GM12873 (cell line): ENCODE measurements around the gene TIGIT.

Source experiments
- TF ChIP-seq, protein P1 (sequence below): IDR thresholded peaks from 2 replicates; pipeline ENCODE4 v1.5.1; 2012; ENCODE audit warnings: low read depth, mild to moderate bottlenecking, moderate library complexity, low read length, control low read depth; ENCODE audit not compliant: insufficient read depth; ENCODE audit errors: missing control alignments

TIGIT gene

DNA sequence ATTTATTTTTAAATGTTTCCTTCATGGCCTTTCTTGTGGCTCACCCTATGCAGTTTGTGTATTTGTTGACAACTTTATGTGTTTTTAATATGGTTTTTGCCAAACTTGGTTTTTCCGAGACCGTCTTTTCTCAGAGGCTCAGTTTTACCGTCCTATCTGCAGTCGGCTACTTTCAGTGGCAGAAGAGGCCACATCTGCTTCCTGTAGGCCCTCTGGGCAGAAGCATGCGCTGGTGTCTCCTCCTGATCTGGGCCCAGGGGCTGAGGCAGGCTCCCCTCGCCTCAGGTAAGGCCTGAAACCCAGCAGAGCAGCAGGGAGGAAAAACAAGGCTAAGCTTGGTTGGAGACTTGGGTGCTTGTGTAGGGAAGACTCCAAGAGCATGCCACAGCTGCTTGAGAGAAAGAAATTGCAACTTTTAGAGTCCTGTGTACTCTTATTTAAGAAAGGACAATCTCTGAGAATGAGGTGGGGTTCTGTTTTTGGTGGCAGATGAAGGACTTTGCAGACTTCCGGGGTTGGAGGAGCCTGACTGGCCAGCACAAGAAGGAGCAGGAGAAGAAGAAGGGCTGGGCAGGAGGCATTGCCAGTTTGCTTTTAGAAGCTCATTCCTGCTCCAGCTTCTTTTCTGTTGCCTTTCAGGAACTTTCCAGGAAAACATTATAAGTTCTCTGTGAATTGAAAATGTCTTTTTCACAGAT is at the start of gene TIGIT:
TIGIT (plus strand) TSS at position 191 of the 698 bp plus-strand sequence; CDS start at position 225, 34 bp downstream.
- TF ChIP-seq, protein P1, sequence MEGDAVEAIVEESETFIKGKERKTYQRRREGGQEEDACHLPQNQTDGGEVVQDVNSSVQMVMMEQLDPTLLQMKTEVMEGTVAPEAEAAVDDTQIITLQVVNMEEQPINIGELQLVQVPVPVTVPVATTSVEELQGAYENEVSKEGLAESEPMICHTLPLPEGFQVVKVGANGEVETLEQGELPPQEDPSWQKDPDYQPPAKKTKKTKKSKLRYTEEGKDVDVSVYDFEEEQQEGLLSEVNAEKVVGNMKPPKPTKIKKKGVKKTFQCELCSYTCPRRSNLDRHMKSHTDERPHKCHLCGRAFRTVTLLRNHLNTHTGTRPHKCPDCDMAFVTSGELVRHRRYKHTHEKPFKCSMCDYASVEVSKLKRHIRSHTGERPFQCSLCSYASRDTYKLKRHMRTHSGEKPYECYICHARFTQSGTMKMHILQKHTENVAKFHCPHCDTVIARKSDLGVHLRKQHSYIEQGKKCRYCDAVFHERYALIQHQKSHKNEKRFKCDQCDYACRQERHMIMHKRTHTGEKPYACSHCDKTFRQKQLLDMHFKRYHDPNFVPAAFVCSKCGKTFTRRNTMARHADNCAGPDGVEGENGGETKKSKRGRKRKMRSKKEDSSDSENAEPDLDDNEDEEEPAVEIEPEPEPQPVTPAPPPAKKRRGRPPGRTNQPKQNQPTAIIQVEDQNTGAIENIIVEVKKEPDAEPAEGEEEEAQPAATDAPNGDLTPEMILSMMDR = no peak

- TF ChIP-seq, protein P1 = no peak
Measured at GRCh38 chr3:114252954-114253353, 40.9 kb upstream of the TIGIT start.

DNA sequence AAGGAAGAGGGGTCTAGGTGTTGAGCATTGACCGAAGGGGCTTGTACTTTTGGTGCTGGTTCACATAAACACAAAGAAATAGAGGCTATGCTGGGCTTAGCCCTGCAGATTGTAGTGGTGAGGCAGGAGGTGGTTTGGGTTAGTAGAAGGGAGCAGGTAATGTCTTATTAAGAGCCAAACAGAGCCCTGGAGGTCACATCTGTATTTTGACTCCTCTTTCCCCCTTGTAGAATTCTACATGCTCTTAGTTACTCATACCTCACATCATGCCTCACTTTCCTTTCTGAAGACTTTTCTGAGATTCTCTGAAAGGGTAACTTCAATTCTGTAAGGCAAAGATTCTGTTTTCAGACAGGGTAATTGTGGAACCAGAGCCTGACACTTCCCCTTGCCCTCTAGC is 40.3 kb upstream of the TIGIT start:
- TF ChIP-seq, protein P1 = no peak

GRCh38 chr3:114259566-114259965 is 34.3 kb upstream of the TIGIT start:
- TF ChIP-seq, protein P1 = no peak

GRCh38 chr3:114260152-114260551 is 33.7 kb upstream of the TIGIT start:
- TF ChIP-seq, protein P1 = no peak

- TF ChIP-seq, protein P1 = no peak
Measured at GRCh38 chr3:114270019-114270418, 23.8 kb upstream of the TIGIT start.

GRCh38 chr3:114272271-114272670 is 21.6 kb upstream of the TIGIT start:
- TF ChIP-seq, protein P1 = no peak
